ENCODE results near the gene HYDIN.
"Not testable (repeated sequence)": the region's sequence is repeated elsewhere in the genome, so short reads cannot be mapped to it uniquely, and the experiment has no call there.

HYDIN gene

GRCh38 chr16:71226229-71227141 lies 4.0 kb downstream of the HYDIN start:
- in situ Hi-C loops (cut with MboI; ENCODE audit: low sequenced_read_pairs), result no loop called here

- in situ Hi-C loops (cut with MboI; ENCODE audit: low sequenced_read_pairs), result no loop called here
Observed at GRCh38 chr16:71225145-71225544, 5.4 kb downstream of the HYDIN start.

- in situ Hi-C loops (cut with MboI; ENCODE audit: low sequenced_read_pairs), result no loop called here
Observed at GRCh38 chr16:71218306-71218963, 12.1 kb downstream of the HYDIN start.

DNA sequence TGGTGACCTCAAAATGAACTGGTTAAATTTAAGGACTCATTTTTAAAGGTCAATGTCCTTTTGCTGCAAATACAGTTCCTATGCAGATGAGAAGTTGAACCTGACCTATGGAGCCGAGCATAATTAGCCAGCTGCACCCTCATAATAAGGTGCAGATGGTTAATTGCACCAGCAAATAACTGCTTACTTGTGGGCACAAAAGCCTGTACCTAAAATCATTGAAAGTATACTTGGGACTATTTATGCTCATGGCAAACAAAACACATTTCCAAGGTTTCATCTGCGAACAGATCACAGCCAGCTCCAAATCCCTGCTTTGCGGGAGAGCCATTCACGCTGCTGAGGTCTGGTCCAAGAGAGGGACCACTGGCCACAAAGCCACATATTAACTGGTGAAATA lies 13.0 kb downstream of the HYDIN start:
- in situ Hi-C loops (cut with MboI; ENCODE audit: low sequenced_read_pairs), result no loop called here

- in situ Hi-C loops (cut with MboI; ENCODE audit: low sequenced_read_pairs), result no loop called here
Observed at GRCh38 chr16:71216714-71217113, 13.8 kb downstream of the HYDIN start.

DNA sequence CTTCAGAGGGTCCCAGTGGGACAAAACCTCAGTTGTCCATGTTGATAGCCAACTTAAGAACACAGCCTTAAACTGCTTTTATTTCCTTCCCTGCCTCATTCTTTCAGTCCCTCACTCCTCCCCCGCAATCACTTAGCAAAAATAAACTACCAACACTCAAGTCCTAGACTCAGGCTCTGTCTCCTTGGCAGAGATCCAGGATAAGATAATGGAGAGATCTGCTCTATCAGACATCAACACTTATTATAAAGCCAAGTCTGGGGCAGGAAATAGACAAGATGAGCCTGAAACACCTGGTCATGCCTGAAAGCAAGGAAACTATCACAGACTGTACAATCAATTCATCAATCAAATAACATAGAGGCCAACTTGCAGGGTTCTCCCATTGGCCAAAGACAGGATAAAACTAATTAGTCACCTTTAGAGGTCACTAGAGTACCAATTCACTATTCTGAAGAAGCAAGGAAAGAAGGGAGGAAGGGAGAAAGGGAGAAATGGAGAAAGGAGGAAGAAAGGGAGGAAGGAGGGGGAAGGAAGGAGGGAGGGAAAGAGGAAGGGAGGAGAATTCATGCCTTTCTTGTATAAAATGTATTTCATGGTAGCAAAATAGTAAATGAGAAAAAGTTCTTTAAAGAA lies 15.7 kb downstream of the HYDIN start:
- in situ Hi-C loops (cut with MboI; ENCODE audit: low sequenced_read_pairs), result no loop called here

- in situ Hi-C loops (cut with MboI; ENCODE audit: low sequenced_read_pairs), result no loop called here
Observed at GRCh38 chr16:71205482-71206131, 24.9 kb downstream of the HYDIN start.

DNA sequence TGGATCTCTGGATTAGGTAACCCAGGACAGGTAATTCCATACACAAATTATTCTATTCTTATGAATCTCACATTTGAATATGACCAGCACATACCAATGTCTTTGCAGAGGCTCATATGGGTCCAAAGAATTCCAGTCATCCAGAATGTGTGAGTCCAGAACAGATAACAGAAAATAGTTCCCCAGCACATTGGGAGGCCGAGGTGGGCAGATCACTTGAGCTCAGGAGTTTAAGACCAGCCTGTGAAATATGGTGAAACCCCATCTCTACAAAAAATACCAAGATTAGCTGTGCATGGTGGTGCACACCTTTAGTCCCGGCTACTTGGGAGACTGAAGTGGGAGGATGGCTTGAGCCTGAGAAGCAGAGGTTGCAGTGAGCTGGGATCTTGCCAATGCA lies 26.9 kb downstream of the HYDIN start:
- in situ Hi-C loops (cut with MboI; ENCODE audit: low sequenced_read_pairs), result no loop called here

- in situ Hi-C loops (cut with MboI; ENCODE audit: low sequenced_read_pairs), result no loop called here
Observed at GRCh38 chr16:71201556-71201955, 29.0 kb downstream of the HYDIN start.

GRCh38 chr16:71201054-71201453 lies 29.5 kb downstream of the HYDIN start:
- in situ Hi-C loops (cut with MboI; ENCODE audit: low sequenced_read_pairs), result no loop called here

GRCh38 chr16:71198408-71198807 lies 32.1 kb downstream of the HYDIN start:
- in situ Hi-C loops (cut with MboI; ENCODE audit: low sequenced_read_pairs), result no loop called here

DNA sequence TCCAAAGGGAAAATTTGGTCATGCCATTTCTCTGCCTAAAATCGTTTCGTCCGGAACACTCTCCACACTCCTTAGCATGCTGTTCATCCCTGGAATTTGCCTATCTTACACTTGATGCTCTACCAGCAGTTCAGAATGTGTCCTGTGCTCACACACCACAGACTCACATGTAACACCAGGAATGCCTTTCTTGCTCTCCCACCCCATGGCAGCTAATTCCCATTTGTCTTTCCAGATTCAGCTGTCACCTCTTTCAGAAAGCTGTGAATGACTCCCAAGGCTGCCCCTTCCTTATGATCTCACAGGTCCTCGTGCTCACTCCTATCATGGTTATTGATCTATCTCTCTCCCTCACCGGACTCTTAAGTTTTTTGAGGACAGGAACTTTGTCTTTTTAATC lies 38.1 kb downstream of the HYDIN start:
- in situ Hi-C loops (cut with MboI; ENCODE audit: low sequenced_read_pairs), result no loop called here

- in situ Hi-C loops (cut with MboI; ENCODE audit: low sequenced_read_pairs), result no loop called here
Observed at GRCh38 chr16:71188956-71189712, 41.4 kb downstream of the HYDIN start.

DNA sequence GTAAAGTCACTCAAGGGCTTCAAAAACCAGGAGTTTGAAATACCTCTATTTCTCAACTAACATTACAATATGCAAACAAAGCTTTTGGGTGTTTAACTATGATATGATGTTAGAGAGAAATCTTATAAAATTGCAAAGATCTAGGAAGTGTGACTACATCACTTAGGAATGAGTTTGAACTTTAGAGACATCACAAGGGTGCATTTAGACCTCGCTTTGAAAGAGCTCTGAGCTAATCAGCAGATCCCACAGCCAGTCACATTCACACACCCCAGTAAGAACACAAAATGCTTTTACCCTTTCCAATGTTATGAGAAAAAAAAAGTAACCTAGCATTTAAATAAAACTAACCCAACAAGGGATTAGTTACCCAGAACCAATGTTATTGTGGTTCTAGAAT lies 45.2 kb downstream of the HYDIN start:
- in situ Hi-C loops (cut with MboI; ENCODE audit: low sequenced_read_pairs), result no loop called here

DNA sequence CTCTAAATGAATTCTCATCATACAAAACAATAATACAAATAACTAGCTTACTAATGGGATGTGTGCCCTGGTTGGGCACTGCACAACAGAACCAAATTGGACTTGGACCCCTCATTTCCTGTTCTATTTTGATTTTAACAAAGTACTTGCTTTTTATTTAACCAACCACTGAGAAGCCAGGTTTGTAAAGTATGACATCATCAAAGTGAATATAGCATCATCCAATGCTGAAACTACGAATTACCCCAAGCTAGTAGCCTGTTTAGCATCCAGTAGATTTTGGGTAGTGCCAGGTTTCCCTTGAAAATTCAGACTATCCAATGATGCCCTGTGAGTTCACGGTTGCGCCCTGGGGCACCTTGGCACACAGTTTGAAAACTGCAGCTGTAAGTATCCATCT lies 51.0 kb downstream of the HYDIN start:
- in situ Hi-C loops (cut with MboI; ENCODE audit: low sequenced_read_pairs), result no loop called here

- in situ Hi-C loops (cut with MboI; ENCODE audit: low sequenced_read_pairs), result no loop called here
Observed at GRCh38 chr16:71172481-71173207, 57.9 kb downstream of the HYDIN start.

- in situ Hi-C loops (cut with MboI; ENCODE audit: low sequenced_read_pairs), result not testable (repeated sequence)
Observed at GRCh38 chr16:71161007-71161406, 69.5 kb downstream of the HYDIN start.

DNA sequence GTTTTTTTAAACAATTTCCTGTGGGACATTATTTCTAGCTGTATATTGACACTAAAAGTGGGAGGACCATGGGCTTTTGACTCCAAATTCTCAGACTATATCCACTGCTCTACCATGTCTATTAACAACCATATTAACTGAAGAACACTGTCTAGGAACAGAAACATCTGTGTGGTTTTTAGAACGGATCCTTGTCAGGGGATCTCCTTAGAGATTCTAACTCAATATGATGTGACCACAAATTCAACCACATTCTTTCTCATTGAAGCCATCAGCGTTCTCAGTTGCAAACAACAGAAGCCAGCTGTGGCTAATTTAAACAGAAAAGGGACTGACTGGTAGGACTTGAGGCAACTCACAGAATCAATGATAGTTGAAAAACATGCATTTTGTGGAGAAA lies 73.2 kb downstream of the HYDIN start:
- in situ Hi-C loops (cut with MboI; ENCODE audit: low sequenced_read_pairs), result not testable (repeated sequence)

- in situ Hi-C loops (cut with MboI; ENCODE audit: low sequenced_read_pairs), result not testable (repeated sequence)
Observed at GRCh38 chr16:71153329-71153728, 77.2 kb downstream of the HYDIN start.

GRCh38 chr16:71151654-71152053 lies 78.9 kb downstream of the HYDIN start:
- in situ Hi-C loops (cut with MboI; ENCODE audit: low sequenced_read_pairs), result not testable (repeated sequence)
